HepG2 (cell line): ENCODE measurements around the gene MRPL58. TPM values are rescaled to one million over a fixed set of nuclear protein-coding genes. Genes with fewer than 3 reads are reported as not detected.
A peak's percentile ranks its signal among the peaks of the same experiment; 100 is the strongest.

ENCODE experiments used
- ATRX ChIP-seq: sonication (generic); formaldehyde crosslinking; IDR thresholded peaks from 2 replicates; pipeline ENCODE4 v1.4.0; 2020; ENCODE audit warnings: missing genetic modification reagents, borderline replicate concordance
- CEBPB ChIP-seq: IDR thresholded peaks from 2 replicates; pipeline ENCODE4 v1.6.1; 2011; ENCODE audit warnings: low read depth, low read length, improper control_type of control experiment, borderline replicate concordance
- FOXA1 ChIP-seq, 2 experiments: fragments of 450-650 bp in 1 of 2; sonication (generic) in 1 of 2; formaldehyde crosslinking in 1 of 2; IDR thresholded peaks; 2 replicates each; pipeline versions ENCODE4 v1.4.0 to v1.6.1; 2016 to 2020; ENCODE audit warnings: missing genetic modification reagents in 1 of 2
- FOXO4 ChIP-seq: sonication (generic); formaldehyde crosslinking; conservative IDR thresholded peaks from 2 replicates; pipeline ENCODE4 v1.8.1; 2023; ENCODE audit warnings: missing genetic modification reagents
- KLF6 ChIP-seq: IDR thresholded peaks from 2 replicates; pipeline ENCODE4 v1.8.0; 2016; ENCODE audit warnings: missing biosample characterization, missing genetic modification reagents
- NFKBIZ ChIP-seq: IDR thresholded peaks from 2 replicates; pipeline ENCODE4 v1.6.1; 2018; ENCODE audit warnings: missing genetic modification reagents, missing compliant biosample characterization
- PBX3 ChIP-seq: sonication (generic); formaldehyde crosslinking; IDR thresholded peaks from 2 replicates; pipeline ENCODE4 v1.8.1; 2023; ENCODE audit warnings: missing genetic modification reagents, inconsistent platforms, borderline replicate concordance
- RAD21 ChIP-seq: fragments of 450-650 bp; formaldehyde crosslinking; IDR thresholded peaks from 2 replicates; pipeline ENCODE4 v1.5.0; 2020; ENCODE audit warnings: mild to moderate bottlenecking
- REXO4 ChIP-seq: sonication (generic); formaldehyde crosslinking; IDR thresholded peaks from 2 replicates; pipeline ENCODE4 v1.8.0; 2022; ENCODE audit warnings: missing genetic modification reagents, mild to moderate bottlenecking, borderline replicate concordance
- SALL1 ChIP-seq: sonication (generic); formaldehyde crosslinking; IDR thresholded peaks from 2 replicates; pipeline ENCODE4 v1.8.0; 2022; ENCODE audit warnings: mild to moderate bottlenecking, missing genetic modification reagents
- SCMH1 ChIP-seq: sonication (generic); formaldehyde crosslinking; IDR thresholded peaks from 2 replicates; pipeline ENCODE4 v1.9.0; 2021; ENCODE audit warnings: missing genetic modification reagents, mild to moderate bottlenecking, borderline replicate concordance
- U2AF2 ChIP-seq: fragments of 200-400 bp; formaldehyde crosslinking; IDR thresholded peaks from 2 replicates; pipeline ENCODE4 v1.6.1; 2017; ENCODE audit warnings: low read depth, mild to moderate bottlenecking, low read length
- ZNF3 ChIP-seq: IDR thresholded peaks from 2 replicates; pipeline ENCODE4 v1.7.0; 2017; ENCODE audit warnings: inconsistent platforms
- ZNF44 ChIP-seq: sonication (generic); formaldehyde crosslinking; IDR thresholded peaks from 2 replicates; pipeline ENCODE4 v1.5.1; 2020; ENCODE audit warnings: mild to moderate bottlenecking, missing genetic modification reagents
- ZNF615 ChIP-seq: sonication (generic); formaldehyde crosslinking; IDR thresholded peaks from 2 replicates; pipeline ENCODE4 v1.5.0; 2020; ENCODE audit warnings: mild to moderate bottlenecking, missing genetic modification reagents, borderline replicate concordance
- ZNF788 ChIP-seq: sonication (generic); formaldehyde crosslinking; IDR thresholded peaks from 2 replicates; pipeline ENCODE4 v1.5.0; 2020; ENCODE audit warnings: mild to moderate bottlenecking, missing genetic modification reagents, borderline replicate concordance
- ZNF790 ChIP-seq: sonication (generic); formaldehyde crosslinking; IDR thresholded peaks from 2 replicates; pipeline ENCODE4 v1.8.0; 2022; ENCODE audit warnings: missing genetic modification reagents, mild to moderate bottlenecking, borderline replicate concordance
- ZSCAN22 ChIP-seq: sonication (generic); formaldehyde crosslinking; IDR thresholded peaks from 2 replicates; pipeline ENCODE4 v1.4.0; 2020; ENCODE audit warnings: mild to moderate bottlenecking, missing genetic modification reagents
- polyA plus RNA-seq, 8 experiments: library from polyadenylated mRNA; depleted of rRNA in 3 of 8; stranded (reverse) in 7 of 8; unstranded in 1 of 8; fragments of >200 nt; fragmentation: Illumina TruSeq in 4 of 8; extraction: Trizol in 4 of 8; gene quantifications; 2 replicates each; pipeline versions ENCODE4 v1.2.1 to v1.2.3, GENCODE V29; 2011 to 2016; ENCODE audit warnings: low read depth in 4 of 8, missing spikeins in 1 of 8, mixed read lengths in 1 of 8; ENCODE audit not compliant: insufficient read depth in 1 of 8
- total RNA-seq, 5 experiments: library from RNA; depleted of rRNA; stranded (reverse); fragments of >200 nt; fragmentation: Illumina TruSeq; extraction: Trizol; gene quantifications; 2 replicates each; pipeline ENCODE4 v1.2.3, GENCODE V29; 2016; ENCODE audit warnings: low read depth in 1 of 5
- TF ChIP-seq, protein P1 (sequence below): sonication (generic); formaldehyde crosslinking; IDR thresholded peaks from 2 replicates; pipeline ENCODE4 v1.4.0; 2020; ENCODE audit warnings: mild to moderate bottlenecking, missing genetic modification reagents
- TF ChIP-seq, protein P2 (sequence below): sonication (generic); formaldehyde crosslinking; IDR thresholded peaks from 2 replicates; pipeline ENCODE4 v1.5.1; 2020; ENCODE audit warnings: mild to moderate bottlenecking, moderate library complexity, missing genetic modification reagents

Gene MRPL58
- total and polyA plus RNA-seq, 2 of the 13 experiments (the other 11 are each of a cell fraction or from before 2014, with no cell fraction given), result 44.9 to 68.9 TPM

- TF ChIP-seq, protein P1, sequence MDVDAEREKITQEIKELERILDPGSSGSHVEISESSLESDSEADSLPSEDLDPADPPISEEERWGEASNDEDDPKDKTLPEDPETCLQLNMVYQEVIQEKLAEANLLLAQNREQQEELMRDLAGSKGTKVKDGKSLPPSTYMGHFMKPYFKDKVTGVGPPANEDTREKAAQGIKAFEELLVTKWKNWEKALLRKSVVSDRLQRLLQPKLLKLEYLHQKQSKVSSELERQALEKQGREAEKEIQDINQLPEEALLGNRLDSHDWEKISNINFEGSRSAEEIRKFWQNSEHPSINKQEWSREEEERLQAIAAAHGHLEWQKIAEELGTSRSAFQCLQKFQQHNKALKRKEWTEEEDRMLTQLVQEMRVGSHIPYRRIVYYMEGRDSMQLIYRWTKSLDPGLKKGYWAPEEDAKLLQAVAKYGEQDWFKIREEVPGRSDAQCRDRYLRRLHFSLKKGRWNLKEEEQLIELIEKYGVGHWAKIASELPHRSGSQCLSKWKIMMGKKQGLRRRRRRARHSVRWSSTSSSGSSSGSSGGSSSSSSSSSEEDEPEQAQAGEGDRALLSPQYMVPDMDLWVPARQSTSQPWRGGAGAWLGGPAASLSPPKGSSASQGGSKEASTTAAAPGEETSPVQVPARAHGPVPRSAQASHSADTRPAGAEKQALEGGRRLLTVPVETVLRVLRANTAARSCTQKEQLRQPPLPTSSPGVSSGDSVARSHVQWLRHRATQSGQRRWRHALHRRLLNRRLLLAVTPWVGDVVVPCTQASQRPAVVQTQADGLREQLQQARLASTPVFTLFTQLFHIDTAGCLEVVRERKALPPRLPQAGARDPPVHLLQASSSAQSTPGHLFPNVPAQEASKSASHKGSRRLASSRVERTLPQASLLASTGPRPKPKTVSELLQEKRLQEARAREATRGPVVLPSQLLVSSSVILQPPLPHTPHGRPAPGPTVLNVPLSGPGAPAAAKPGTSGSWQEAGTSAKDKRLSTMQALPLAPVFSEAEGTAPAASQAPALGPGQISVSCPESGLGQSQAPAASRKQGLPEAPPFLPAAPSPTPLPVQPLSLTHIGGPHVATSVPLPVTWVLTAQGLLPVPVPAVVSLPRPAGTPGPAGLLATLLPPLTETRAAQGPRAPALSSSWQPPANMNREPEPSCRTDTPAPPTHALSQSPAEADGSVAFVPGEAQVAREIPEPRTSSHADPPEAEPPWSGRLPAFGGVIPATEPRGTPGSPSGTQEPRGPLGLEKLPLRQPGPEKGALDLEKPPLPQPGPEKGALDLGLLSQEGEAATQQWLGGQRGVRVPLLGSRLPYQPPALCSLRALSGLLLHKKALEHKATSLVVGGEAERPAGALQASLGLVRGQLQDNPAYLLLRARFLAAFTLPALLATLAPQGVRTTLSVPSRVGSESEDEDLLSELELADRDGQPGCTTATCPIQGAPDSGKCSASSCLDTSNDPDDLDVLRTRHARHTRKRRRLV (CRISPR knock-in tag), result no peak
- TF ChIP-seq NFKBIZ (CRISPR knock-in tag) (peak; percentile 66; the same call in 1 of the 2 replicates), ATRX (CRISPR knock-in tag) (no peak), ZNF790 (no peak), CEBPB (no peak), ZNF3 (CRISPR knock-in tag) (no peak), REXO4 (CRISPR knock-in tag) (no peak), U2AF2 (no peak), KLF6 (CRISPR knock-in tag) (peak; percentile 87), ZNF44 (peak; percentile 47; the same call in 1 of the 2 replicates), FOXO4 (CRISPR knock-in tag) (peak; percentile 84; the same call in 1 of the 2 replicates), PBX3 (0 out of 2 replicates have a peak, but pooled peaks have one; percentile 53), ZNF615 (CRISPR knock-in tag) (peak; percentile 98), FOXA1 (IDR thresholded peaks at IDR 0.05) (no peak), FOXA1 (CRISPR knock-in tag; IDR thresholded peaks at IDR 0.05) (peak; percentile 27; the same call in 1 of the 2 replicates), ZSCAN22 (CRISPR knock-in tag) (no peak), SCMH1 (no peak), SALL1 (peak; percentile 93), ZNF788 (CRISPR knock-in tag) (peak; percentile 93; the same call in 1 of the 2 replicates), RAD21 (CRISPR knock-in tag) (peak; percentile 71)
- TF ChIP-seq, protein P2, sequence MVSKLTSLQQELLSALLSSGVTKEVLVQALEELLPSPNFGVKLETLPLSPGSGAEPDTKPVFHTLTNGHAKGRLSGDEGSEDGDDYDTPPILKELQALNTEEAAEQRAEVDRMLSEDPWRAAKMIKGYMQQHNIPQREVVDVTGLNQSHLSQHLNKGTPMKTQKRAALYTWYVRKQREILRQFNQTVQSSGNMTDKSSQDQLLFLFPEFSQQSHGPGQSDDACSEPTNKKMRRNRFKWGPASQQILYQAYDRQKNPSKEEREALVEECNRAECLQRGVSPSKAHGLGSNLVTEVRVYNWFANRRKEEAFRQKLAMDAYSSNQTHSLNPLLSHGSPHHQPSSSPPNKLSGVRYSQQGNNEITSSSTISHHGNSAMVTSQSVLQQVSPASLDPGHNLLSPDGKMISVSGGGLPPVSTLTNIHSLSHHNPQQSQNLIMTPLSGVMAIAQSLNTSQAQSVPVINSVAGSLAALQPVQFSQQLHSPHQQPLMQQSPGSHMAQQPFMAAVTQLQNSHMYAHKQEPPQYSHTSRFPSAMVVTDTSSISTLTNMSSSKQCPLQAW (CRISPR knock-in tag), result peak; percentile 28; the same call in 1 of the 2 replicates
These were observed 30.3 kb upstream of the MRPL58 start (continued) for GRCh38 chr17:74981979-74982662.
